GM12873 (cell line): ENCODE data around the gene SDSL.

Experiments used
- TF ChIP-seq, protein P1 (sequence below): IDR thresholded peaks from 2 replicates; pipeline ENCODE4 v1.5.1; 2012; ENCODE audit warnings: low read depth, mild to moderate bottlenecking, moderate library complexity, low read length, control low read depth; ENCODE audit not compliant: insufficient read depth; ENCODE audit errors: missing control alignments

SDSL gene

DNA sequence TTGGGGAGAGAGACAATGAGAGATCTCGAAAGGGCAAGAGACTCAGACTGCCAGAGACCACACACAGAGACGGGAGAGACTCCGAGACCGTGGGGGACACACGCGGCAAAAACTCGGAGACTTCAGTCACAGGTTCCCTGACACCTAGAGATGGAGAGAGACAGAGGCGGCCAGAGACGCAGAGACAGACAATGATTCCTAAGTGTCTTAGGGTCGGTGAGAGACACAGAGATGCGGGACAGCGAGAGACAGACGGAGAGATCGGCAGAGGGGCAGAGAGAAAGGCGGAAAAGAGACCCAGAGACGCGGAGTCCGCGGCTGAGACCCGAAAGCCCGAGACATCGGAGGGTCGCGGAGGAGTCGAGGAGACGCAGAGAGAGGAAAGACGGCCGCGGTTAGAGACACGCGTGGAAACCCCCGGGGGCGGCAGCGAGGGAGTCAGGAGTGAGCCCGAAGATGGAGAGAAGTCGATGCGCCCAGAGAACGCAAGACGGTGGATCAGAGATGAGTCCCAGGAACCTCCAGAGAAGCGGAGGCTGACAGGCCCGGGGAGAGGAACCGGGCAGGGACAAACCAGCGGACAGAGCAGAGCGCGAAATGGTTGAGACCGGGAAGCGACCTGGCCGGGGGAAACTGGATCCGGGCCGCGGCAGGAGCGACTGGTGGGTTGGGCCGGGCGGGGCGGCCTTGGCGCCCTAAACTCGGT is 41.7 kb downstream of the SDSL start:
- TF ChIP-seq, protein P1, sequence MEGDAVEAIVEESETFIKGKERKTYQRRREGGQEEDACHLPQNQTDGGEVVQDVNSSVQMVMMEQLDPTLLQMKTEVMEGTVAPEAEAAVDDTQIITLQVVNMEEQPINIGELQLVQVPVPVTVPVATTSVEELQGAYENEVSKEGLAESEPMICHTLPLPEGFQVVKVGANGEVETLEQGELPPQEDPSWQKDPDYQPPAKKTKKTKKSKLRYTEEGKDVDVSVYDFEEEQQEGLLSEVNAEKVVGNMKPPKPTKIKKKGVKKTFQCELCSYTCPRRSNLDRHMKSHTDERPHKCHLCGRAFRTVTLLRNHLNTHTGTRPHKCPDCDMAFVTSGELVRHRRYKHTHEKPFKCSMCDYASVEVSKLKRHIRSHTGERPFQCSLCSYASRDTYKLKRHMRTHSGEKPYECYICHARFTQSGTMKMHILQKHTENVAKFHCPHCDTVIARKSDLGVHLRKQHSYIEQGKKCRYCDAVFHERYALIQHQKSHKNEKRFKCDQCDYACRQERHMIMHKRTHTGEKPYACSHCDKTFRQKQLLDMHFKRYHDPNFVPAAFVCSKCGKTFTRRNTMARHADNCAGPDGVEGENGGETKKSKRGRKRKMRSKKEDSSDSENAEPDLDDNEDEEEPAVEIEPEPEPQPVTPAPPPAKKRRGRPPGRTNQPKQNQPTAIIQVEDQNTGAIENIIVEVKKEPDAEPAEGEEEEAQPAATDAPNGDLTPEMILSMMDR: no peak

DNA sequence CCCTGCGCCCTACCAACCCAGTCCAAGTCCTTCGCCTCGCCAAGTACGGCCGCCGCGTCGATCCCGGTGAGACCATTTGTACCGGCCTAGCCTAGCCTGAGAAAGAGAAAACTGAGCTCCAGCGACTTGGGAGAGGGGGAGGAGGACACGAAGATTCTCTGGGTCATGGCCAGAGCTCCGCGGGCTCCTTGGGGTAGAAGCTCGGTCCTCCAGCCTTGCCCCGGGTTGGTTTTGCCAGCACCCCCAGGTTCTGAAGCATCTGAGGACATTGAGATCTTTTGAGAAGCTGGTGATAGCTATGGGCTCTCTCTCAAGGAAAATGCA is 42.2 kb downstream of the SDSL start:
- TF ChIP-seq, protein P1: no peak

DNA sequence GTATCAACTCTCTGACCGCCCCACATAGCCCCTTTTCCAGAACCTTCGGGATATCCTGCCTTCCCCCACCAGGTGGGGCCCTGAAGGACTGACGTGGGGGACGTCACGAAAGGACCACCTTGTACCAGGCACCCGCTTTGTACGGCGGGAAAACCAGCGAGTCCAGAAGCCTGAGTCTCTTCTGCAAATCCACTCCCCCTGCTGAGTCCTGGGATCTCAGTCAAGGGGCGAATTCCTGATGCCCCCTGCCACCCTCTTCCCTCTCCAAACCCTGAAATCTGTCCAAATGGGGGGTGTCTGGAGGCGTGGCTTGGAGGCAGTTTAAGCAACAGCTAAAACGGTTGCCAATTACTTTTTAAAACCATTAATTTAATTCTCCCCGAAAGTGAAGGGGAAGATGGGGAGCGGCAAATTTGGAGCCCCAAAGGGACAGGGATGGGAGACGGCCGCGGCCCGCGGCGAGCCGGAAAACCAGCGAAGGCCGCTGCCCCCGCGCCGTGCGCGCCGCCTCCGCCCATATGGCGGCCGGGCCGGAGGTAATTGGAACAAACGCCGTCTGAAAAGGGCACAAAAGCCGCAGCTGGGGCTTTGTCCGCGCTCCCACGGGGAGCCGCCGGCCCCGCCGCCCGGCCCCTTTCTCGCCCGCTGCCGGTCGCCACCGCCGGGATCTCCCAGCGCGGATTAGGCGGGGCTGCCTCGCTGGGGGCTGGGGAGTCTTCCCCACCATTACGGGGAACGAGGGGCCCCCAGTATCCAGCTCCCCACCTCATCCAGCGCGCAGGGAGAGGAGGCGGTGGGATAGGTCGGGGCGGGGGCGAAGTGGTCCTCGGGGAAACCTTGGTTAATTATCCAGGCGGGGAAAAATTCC is 42.9 kb downstream of the SDSL start:
- TF ChIP-seq, protein P1: no peak

DNA sequence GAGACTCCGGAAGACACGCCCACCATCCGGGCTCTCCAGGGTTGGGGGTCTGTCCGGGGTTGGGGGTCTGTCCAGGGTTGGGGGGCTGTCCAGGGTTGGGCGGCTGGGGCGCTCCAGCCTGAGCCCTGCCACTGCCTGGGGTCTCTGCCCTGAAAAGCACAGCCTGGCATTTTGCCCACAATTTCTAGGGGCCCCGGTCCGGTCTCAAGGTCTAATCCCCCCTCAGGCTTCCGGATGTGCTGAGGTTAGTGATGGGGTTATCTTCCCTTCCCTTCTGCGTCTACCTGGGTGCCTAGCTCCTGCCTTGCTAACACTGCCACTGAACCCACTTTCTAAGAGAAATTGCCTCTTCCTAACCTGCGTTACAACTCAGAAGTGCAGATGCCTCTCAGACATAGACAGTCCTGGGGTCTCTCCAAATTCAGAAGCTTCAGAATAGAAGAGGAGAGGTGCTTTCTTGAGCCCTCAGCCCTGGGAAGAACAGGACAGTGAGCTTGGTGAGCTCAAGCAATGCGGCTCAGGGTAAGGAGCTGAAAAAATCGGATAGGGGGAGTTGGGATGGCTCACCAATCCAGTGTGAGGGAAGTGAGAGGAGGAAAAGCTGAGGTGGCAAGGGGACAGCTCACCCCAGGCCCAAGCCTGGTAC is 43.8 kb downstream of the SDSL start:
- TF ChIP-seq, protein P1: no peak

DNA sequence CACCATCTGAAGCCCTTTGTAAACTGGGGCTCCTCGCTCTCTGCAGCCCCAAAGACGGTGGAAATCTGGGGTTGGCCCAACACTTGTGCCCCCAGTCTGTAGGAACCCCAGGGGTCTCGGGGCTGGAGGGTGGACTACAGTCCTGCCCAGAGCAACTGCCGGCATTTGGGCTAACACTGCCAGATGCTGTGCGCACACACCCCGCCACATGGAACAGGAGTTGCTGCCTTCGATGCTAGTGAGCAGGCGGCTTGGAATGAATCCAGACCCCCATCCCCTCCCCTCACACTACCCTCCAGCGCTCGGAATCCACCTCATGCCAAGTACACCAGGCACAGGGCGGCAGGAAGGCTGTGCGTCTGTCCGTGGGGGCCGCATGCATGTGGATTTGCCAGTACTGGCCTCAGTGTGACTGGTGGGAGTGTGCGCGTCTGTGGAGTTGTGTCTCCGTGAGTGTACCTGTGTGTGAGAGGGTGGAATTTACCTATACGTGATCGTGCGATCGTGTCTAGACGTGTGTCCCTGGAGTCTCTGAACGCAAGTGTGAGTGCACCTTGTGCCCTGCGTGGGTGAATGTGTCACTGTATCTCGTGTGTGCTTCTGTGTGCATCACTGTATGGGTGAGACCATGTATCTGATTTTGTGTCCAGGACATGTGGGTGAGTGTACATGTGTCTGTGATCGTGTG is 44.4 kb downstream of the SDSL start:
- TF ChIP-seq, protein P1: no peak

DNA sequence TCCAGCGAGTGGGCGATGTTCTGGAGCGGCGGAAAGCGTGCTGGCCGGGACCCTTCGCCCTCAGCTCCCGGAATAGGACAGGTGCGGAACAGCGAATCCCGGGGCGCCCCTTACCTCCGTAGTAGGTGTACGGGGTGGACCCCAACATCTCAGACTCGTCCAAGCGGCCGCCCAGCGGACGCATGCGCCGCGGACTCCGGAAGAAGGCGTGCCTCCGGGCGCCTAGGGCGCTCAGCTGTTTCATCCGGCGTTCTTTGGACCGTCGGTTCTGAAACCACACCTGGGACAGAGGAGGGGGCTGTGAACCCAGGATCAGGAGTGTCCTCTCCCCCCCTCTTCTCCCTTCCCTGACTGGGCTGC is 44.9 kb downstream of the SDSL start:
- TF ChIP-seq, protein P1: no peak
